ENCODE results near the gene PCDHGB1. TPM values are rescaled to one million over a fixed set of nuclear protein-coding genes. Genes with fewer than 3 reads are reported as not detected.
A peak's percentile ranks its signal among the peaks of the same experiment; 100 is the strongest.
"Not testable (repeated sequence)": the region's sequence is repeated elsewhere in the genome, so short reads cannot be mapped to it uniquely, and the experiment has no call there.

PCDHGB1 gene
- total RNA-seq, 2 donors from 2014 or later = 0.13 TPM; not detected in 1

- peaks cover 47% of the 10 kb centered on the region for H3K27me3 Mint-ChIP-seq
- ATAC-seq = no peak
- H3K36me3 Mint-ChIP-seq (ENCODE audit: low read depth) = no peaks in the 10 kb centered on the region
- H3K27ac Mint-ChIP-seq = no peak within 1 kb of the TSS
- peaks cover 19% of the 10 kb centered on the region for H3K9me3 ChIP-seq (ENCODE audit: control insufficient read depth, low read length, poor library complexity, severe bottlenecking)
- H3K4me1 Mint-ChIP-seq = no peaks in the 10 kb centered on the region
- H3K4me3 Mint-ChIP-seq = peak within 1 kb of the TSS; percentile 42
- no peak for DNase-seq
Observed at GRCh38 chr5:141382469-141383294, 32.8 kb downstream of the PCDHGB1 start, which contains the start of gene PCDHGA7. Gene PCDHGA7, plus strand, starts transcription at chr5:141382742. Its CDS starts 158 bp downstream, at chr5:141382900.

- H3K36me3 Mint-ChIP-seq (ENCODE audit: low read depth) = no peaks in the 10 kb centered on the region
- H3K9me3 ChIP-seq (ENCODE audit: control insufficient read depth, low read length, poor library complexity, severe bottlenecking) = peaks cover 19% of the 10 kb centered on the region
- DNase-seq (no peak), ATAC-seq (no peak)
- H3K27ac Mint-ChIP-seq = no peak overlapping the region
- peaks cover 49% of the 10 kb centered on the region for H3K27me3 Mint-ChIP-seq
- H3K4me3 Mint-ChIP-seq = no peak overlapping the region
- no peaks in the 10 kb centered on the region for H3K4me1 Mint-ChIP-seq
Observed at GRCh38 chr5:141383345-141383744, 33.4 kb downstream of the PCDHGB1 start.

- Mint-ChIP-seq H3K4me1 (no peaks in the 10 kb centered on the region), H3K27ac (no peak overlapping the region), H3K36me3 (ENCODE audit: low read depth) (peaks cover 2% of the 10 kb centered on the region), H3K4me3 (no peak overlapping the region), H3K27me3 (peaks cover 54% of the 10 kb centered on the region)
- peaks cover 22% of the 10 kb centered on the region for H3K9me3 ChIP-seq (ENCODE audit: control insufficient read depth, low read length, poor library complexity, severe bottlenecking)
- DNase-seq (no peak), ATAC-seq (no peak)
Observed at GRCh38 chr5:141384471-141385267, 34.8 kb downstream of the PCDHGB1 start.

- H3K9me3 ChIP-seq (ENCODE audit: control insufficient read depth, low read length, poor library complexity, severe bottlenecking) = peaks cover 24% of the 10 kb centered on the region
- peak within 1 kb of the TSS; percentile 53 for H3K4me3 Mint-ChIP-seq
- peak; percentile 75 for ATAC-seq
- H3K36me3 Mint-ChIP-seq (ENCODE audit: low read depth); H3K4me1 Mint-ChIP-seq; DNase-seq; H3K27ac Mint-ChIP-seq: not testable (repeated sequence)
- H3K27me3 Mint-ChIP-seq = peaks cover 51% of the 10 kb centered on the region
Observed at GRCh38 chr5:141387557-141388311, 37.8 kb downstream of the PCDHGB1 start, which contains the start of gene PCDHGB4. Gene PCDHGB4, plus strand, starts transcription at chr5:141387698. Its CDS starts 187 bp downstream, at chr5:141387885.

GRCh38 chr5:141388661-141389060, 38.8 kb downstream of the PCDHGB1 start:
- peaks cover 21% of the 10 kb centered on the region for H3K9me3 ChIP-seq (ENCODE audit: control insufficient read depth, low read length, poor library complexity, severe bottlenecking)
- Mint-ChIP-seq H3K4me1 (no peaks in the 10 kb centered on the region), H3K27ac (no peak overlapping the region), H3K4me3 (no peak overlapping the region), H3K27me3 (peaks cover 49% of the 10 kb centered on the region), H3K36me3 (ENCODE audit: low read depth) (peaks cover 2% of the 10 kb centered on the region)
- no peak for DNase-seq
- no peak for ATAC-seq

- H3K27me3 Mint-ChIP-seq = peaks cover 55% of the 10 kb centered on the region
- peaks cover 21% of the 10 kb centered on the region for H3K9me3 ChIP-seq (ENCODE audit: control insufficient read depth, low read length, poor library complexity, severe bottlenecking)
- H3K4me1 Mint-ChIP-seq = no peaks in the 10 kb centered on the region
- DNase-seq (no peak), ATAC-seq (no peak)
- peaks cover 2% of the 10 kb centered on the region for H3K36me3 Mint-ChIP-seq (ENCODE audit: low read depth)
- H3K27ac Mint-ChIP-seq = no peak overlapping the region
- H3K4me3 Mint-ChIP-seq = no peak overlapping the region
Observed at GRCh38 chr5:141389153-141390042, 39.5 kb downstream of the PCDHGB1 start.

- H3K27ac Mint-ChIP-seq = peak within 1 kb of the TSS; percentile 30
Observed at GRCh38 chr5:141392429-141393198, 42.7 kb downstream of the PCDHGB1 start, which contains the start of gene PCDHGA8. Gene PCDHGA8, plus strand, starts transcription at chr5:141392633. Its CDS starts 181 bp downstream, at chr5:141392814.

GRCh38 chr5:141393267-141393666, 43.4 kb downstream of the PCDHGB1 start:
- no peak overlapping the region for H3K4me3 Mint-ChIP-seq
- ATAC-seq (no peak), DNase-seq (no peak)
- no peaks in the 10 kb centered on the region for H3K4me1 Mint-ChIP-seq
- no peak overlapping the region for H3K27ac Mint-ChIP-seq
- H3K36me3 Mint-ChIP-seq (ENCODE audit: low read depth) = peaks cover 2% of the 10 kb centered on the region
- H3K27me3 Mint-ChIP-seq = peaks cover 47% of the 10 kb centered on the region
- H3K9me3 ChIP-seq (ENCODE audit: control insufficient read depth, low read length, poor library complexity, severe bottlenecking) = peaks cover 8% of the 10 kb centered on the region

More at GRCh38 chr5:141392429-141393198, 42.7 kb downstream of the PCDHGB1 start, which contains the start of gene PCDHGA8:
- no peak within 1 kb of the TSS for H3K4me3 Mint-ChIP-seq
- peaks cover 2% of the 10 kb centered on the region for H3K36me3 Mint-ChIP-seq (ENCODE audit: low read depth)
- no peaks in the 10 kb centered on the region for H3K4me1 Mint-ChIP-seq
- H3K9me3 ChIP-seq (ENCODE audit: control insufficient read depth, low read length, poor library complexity, severe bottlenecking) = peaks cover 8% of the 10 kb centered on the region
- ATAC-seq = no peak
- DNase-seq = no peak
- H3K27me3 Mint-ChIP-seq = peaks cover 47% of the 10 kb centered on the region

- H3K36me3 Mint-ChIP-seq (ENCODE audit: low read depth); ATAC-seq; DNase-seq; H3K9me3 ChIP-seq (ENCODE audit: control insufficient read depth, low read length, poor library complexity, severe bottlenecking); H3K4me1 Mint-ChIP-seq; H3K4me3 Mint-ChIP-seq: not testable (repeated sequence)
- H3K27me3 Mint-ChIP-seq = peaks cover 46% of the 10 kb centered on the region
- peak overlapping the region; percentile 14 for H3K27ac Mint-ChIP-seq
Observed at GRCh38 chr5:141394401-141395187, 44.7 kb downstream of the PCDHGB1 start.

- not testable (repeated sequence) for H3K36me3 Mint-ChIP-seq (ENCODE audit: low read depth); DNase-seq; H3K4me1 Mint-ChIP-seq; H3K9me3 ChIP-seq (ENCODE audit: control insufficient read depth, low read length, poor library complexity, severe bottlenecking); H3K27ac Mint-ChIP-seq
- Mint-ChIP-seq H3K27me3 (peaks cover 54% of the 10 kb centered on the region), H3K4me3 (peak within 1 kb of the TSS; percentile 56)
- ATAC-seq = peak; percentile 83
Observed at GRCh38 chr5:141397756-141398551, 48.1 kb downstream of the PCDHGB1 start, which contains the start of gene PCDHGB5. Gene PCDHGB5, plus strand, starts transcription at chr5:141397947. Its CDS starts 181 bp downstream, at chr5:141398128.

All from T-helper 17 cell (primary cell).